HCT116 (cell line): ENCODE measurements around the gene POLN. TPM values are rescaled to one million over a fixed set of nuclear protein-coding genes. Genes with fewer than 3 reads are reported as not detected.

Source experiments
- ATAC-seq: fragments of 200-7000 bp; cut with Tn5 transposase; 2 replicates; pipeline ENCODE4 v1.9.1; 2020; ENCODE audit warnings: mild to moderate bottlenecking, moderate library complexity
- BruUV-seq: library from RNA; stranded (reverse); fragments of 400-500 nt; replicated peaks from 2 replicates; lab custom pipeline; 2021; lab: Mats Ljungman, UMichigan
- CTCF ChIA-PET: fragments of 300-600 bp; sonication (Branson Sonifier 250); formaldehyde crosslinking; loops from one replicate; lab custom pipeline; 2021; ENCODE audit warnings: antibody characterized with exemption; lab: Charles Lee
- POLR2A ChIA-PET: fragments of 300-600, 350-600 bp; sonication (Branson Sonifier 250); formaldehyde crosslinking; loops from one replicate; lab custom pipeline; 2021; ENCODE audit warnings: antibody characterized with exemption; lab: Charles Lee
- RAD21 ChIA-PET, 2 experiments: fragments of 300-600 bp; sonication (Branson Sonifier 250); formaldehyde crosslinking; loops; one replicate each; lab custom pipeline; 2023; ENCODE audit warnings: low total read pairs in 2 of 2; ENCODE audit not compliant: uncharacterized antibody in 2 of 2, unreplicated experiment in 2 of 2, low non-redundant PET in 1 of 2; lab: Charles Lee
- DNase-seq: peaks from one replicate; pipeline ENCODE4 v3.0.0-alpha.2; 2010; ENCODE audit warnings: low read depth, low spot score
- H2AFZ ChIP-seq: fragments of 200-600 bp; shearing (Covaris generic), sonication (generic); 2 replicates; pipeline ENCODE4 v1.6.1; 2017; ENCODE audit warnings: low read depth, mixed run types, mixed read lengths, antibody characterized with exemption, low read length; ENCODE audit not compliant: poor library complexity, severe bottlenecking
- H3K27ac ChIP-seq: 2 replicates; pipeline ENCODE4 v1.5.1; 2012; ENCODE audit warnings: low read depth, low read length
- H3K27me3 ChIP-seq: fragments of 200-600 bp; sonication (generic); 2 replicates; pipeline ENCODE4 v1.6.1; 2016; ENCODE audit warnings: mixed run types, low read length, mixed read lengths; ENCODE audit not compliant: insufficient read depth
- H3K36me3 ChIP-seq, 2 experiments: fragments of 200-500 bp in 1 of 2; fragments of 200-600 bp in 1 of 2; sonication (Bioruptor generic) in 1 of 2; sonication (generic) in 1 of 2; 2 replicates each; pipeline versions ENCODE4 v1.5.1 to v1.6.1; 2014 to 2016; ENCODE audit warnings: low read length in 2 of 2, inconsistent platforms in 1 of 2, mixed read lengths in 1 of 2, mixed run types in 1 of 2; ENCODE audit not compliant: insufficient read depth in 2 of 2, control insufficient read depth in 1 of 2
- H3K4me1 ChIP-seq, 2 experiments: fragments of 200-600 bp in 1 of 2; sonication (generic) in 1 of 2; 2 replicates each; pipeline versions ENCODE4 v1.5.1 to v1.6.1; 2012 to 2017; ENCODE audit warnings: low read length in 2 of 2, inconsistent platforms in 1 of 2, mild to moderate bottlenecking in 1 of 2, mixed read lengths in 1 of 2, mixed run types in 1 of 2, moderate library complexity in 1 of 2; ENCODE audit not compliant: insufficient read depth in 2 of 2, control insufficient read depth in 1 of 2
- H3K4me2 ChIP-seq: fragments of 200-600 bp; sonication (generic); 2 replicates; pipeline ENCODE4 v1.6.1; 2017; ENCODE audit warnings: mixed run types, low read length, mixed read lengths
- H3K4me3 ChIP-seq, 2 experiments: fragments of 200-600 bp in 1 of 2; sonication (generic) in 1 of 2; replicated peaks in 1 of 2; 2 replicates each; pipeline ENCODE4 v1.5.1; 2011 to 2016; ENCODE audit warnings: low read length in 2 of 2, control low read depth in 1 of 2, low read depth in 1 of 2, mild to moderate bottlenecking in 1 of 2, mixed read lengths in 1 of 2, mixed run types in 1 of 2
- H3K79me2 ChIP-seq: fragments of 200-600 bp; sonication (generic); 2 replicates; pipeline ENCODE4 v1.6.1; 2017; ENCODE audit warnings: mild to moderate bottlenecking, mixed run types, low read length, moderate library complexity, mixed read lengths; ENCODE audit not compliant: insufficient read depth
- H3K9ac ChIP-seq: fragments of 200-600 bp; sonication (generic); 2 replicates; pipeline ENCODE4 v1.6.1; 2016; ENCODE audit warnings: low read length, mixed read lengths
- H3K9me2 ChIP-seq: fragments of 200-600 bp; sonication (generic), shearing (Covaris generic); 2 replicates; pipeline ENCODE4 v1.6.1; 2017; ENCODE audit warnings: mixed run types, mild to moderate bottlenecking, moderate library complexity; ENCODE audit not compliant: insufficient read depth
- H3K9me3 ChIP-seq, 2 experiments: fragments of 200-500 bp in 1 of 2; fragments of 200-600 bp in 1 of 2; sonication (Bioruptor generic) in 1 of 2; sonication (generic) in 1 of 2; 2 replicates each; pipeline ENCODE4 v1.6.1; 2014 to 2017; ENCODE audit warnings: low read length in 2 of 2, mixed read lengths in 2 of 2, inconsistent platforms in 1 of 2, low read depth in 1 of 2, mild to moderate bottlenecking in 1 of 2, mixed run types in 1 of 2, moderate library complexity in 1 of 2; ENCODE audit not compliant: control insufficient read depth in 1 of 2, insufficient read depth in 1 of 2
- H4K20me1 ChIP-seq: fragments of 200-600 bp; sonication (generic), shearing (Covaris generic); 2 replicates; pipeline ENCODE4 v1.6.1; 2017; ENCODE audit warnings: mixed run types, mild to moderate bottlenecking, moderate library complexity; ENCODE audit not compliant: insufficient read depth
- CEBPB ChIP-seq: IDR thresholded peaks from 2 replicates; pipeline ENCODE4 v1.6.1; 2012; ENCODE audit warnings: low read depth
- EGR1 ChIP-seq: IDR thresholded peaks from 2 replicates; pipeline ENCODE4 v1.6.1; 2012; ENCODE audit warnings: low read depth
- ELF1 ChIP-seq: IDR thresholded peaks from 2 replicates; pipeline ENCODE4 v1.6.1; 2012; ENCODE audit warnings: low read depth, borderline replicate concordance
- EZH2 ChIP-seq: fragments of 200-600 bp; sonication (generic); IDR thresholded peaks from 2 replicates; pipeline ENCODE4 v1.6.1; 2017; ENCODE audit warnings: antibody characterized with exemption, mixed run types
- JUND ChIP-seq: IDR thresholded peaks from 2 replicates; pipeline ENCODE4 v1.6.1; 2012
- POLR2A ChIP-seq: IDR thresholded peaks from 2 replicates; pipeline ENCODE4 v1.7.0; 2011; ENCODE audit warnings: borderline replicate concordance; ENCODE audit not compliant: insufficient read depth, insufficient read length; ENCODE audit errors: extremely low read depth
- SP1 ChIP-seq: IDR thresholded peaks from 2 replicates; pipeline ENCODE4 v1.6.1; 2012; ENCODE audit warnings: low read depth
- SRF ChIP-seq: IDR thresholded peaks from 2 replicates; pipeline ENCODE4 v1.6.1; 2012; ENCODE audit warnings: low read depth
- TCF7L2 ChIP-seq: IDR thresholded peaks from 2 replicates; pipeline ENCODE4 v1.7.0; 2011; ENCODE audit warnings: borderline replicate concordance, inconsistent platforms; ENCODE audit not compliant: insufficient read depth, insufficient read length; ENCODE audit errors: extremely low read depth
- ZFX ChIP-seq: fragments of 450-650 bp; IDR thresholded peaks from 2 replicates; pipeline ENCODE4 v1.6.1; 2017
- ZNF274 ChIP-seq: fragments of 200-500 bp; sonication (Bioruptor generic); IDR thresholded peaks from 2 replicates; pipeline ENCODE4 v1.6.1; 2014; ENCODE audit warnings: mild to moderate bottlenecking, low read depth, low read length, inconsistent platforms
- intact Hi-C: fragments of 100-400 bp; cut with micrococcal nuclease; formaldehyde crosslinking; loops from 2 replicates; pipeline ENCODE4 v1.10.0; 2022
- total RNA-seq: library from RNA; stranded (reverse); gene quantifications from one replicate; pipeline ENCODE4 v1.2.1, GENCODE V29; 2021; ENCODE audit not compliant: unreplicated experiment
- TF ChIP-seq, protein P1 (sequence below): IDR thresholded peaks from 2 replicates; pipeline ENCODE4 v1.6.1; 2012
- TF ChIP-seq, protein P2 (sequence below), 3 experiments: fragments of 200-600 bp in 1 of 3; sonication (generic) in 1 of 3; IDR thresholded peaks in 2 of 3; conservative IDR thresholded peaks in 1 of 3; 2 replicates each; pipeline ENCODE4 v1.5.1; 2012 to 2017; ENCODE audit warnings: low read depth in 2 of 3, low read length in 2 of 3, antibody characterized with exemption in 1 of 3, borderline replicate concordance in 1 of 3, control low read depth in 1 of 3, mild to moderate bottlenecking in 1 of 3, mixed read lengths in 1 of 3, mixed run types in 1 of 3, moderate library complexity in 1 of 3; ENCODE audit not compliant: insufficient read depth in 1 of 3
- TF ChIP-seq, protein P3 (sequence below): IDR thresholded peaks from 2 replicates; pipeline ENCODE4 v1.6.1; 2011; ENCODE audit warnings: mild to moderate bottlenecking, low read length, moderate library complexity; ENCODE audit not compliant: insufficient replicate concordance; ENCODE audit errors: extremely low read depth

POLN gene
- total RNA-seq, 1 experiment from 2014 or later: 3.1 TPM

DNA sequence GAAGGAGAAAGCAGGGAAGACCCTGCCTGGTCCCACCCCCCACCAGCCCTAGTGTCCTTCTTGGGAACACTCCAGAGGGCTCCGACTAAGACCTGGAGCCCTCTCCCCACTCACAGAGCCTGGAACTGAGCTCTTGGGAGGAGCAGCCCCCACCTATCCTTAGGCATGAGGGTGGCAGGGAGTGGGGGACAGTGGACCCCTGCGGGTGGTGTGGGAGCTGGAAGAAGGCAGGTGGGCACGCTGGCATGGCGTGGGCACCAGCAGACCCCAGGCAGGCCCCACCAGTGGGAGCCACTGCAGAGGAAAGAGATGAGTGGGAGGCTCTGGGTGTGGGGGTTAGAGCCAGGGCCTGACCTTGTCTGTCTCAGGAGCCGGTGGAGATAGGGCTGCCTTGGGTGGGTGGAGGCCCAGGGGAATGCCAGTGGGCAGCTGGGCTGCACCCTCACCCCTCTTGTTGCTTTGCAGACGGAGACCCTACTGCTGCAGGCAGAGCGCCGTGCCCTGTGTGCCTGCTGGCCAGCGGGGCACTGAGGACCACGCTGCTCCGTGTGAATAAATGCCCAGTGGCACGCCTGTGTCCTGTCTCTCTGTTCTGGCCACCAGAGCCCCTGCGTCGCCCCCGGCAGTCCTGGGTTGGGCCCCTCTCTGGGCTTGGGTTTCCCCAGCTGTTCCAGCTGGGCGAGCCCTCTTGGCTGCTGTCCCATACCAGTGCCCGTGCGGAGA is 198.4 kb downstream of the POLN start:
- Histone ChIP-seq H3K4me3 (no peak overlapping the region), H3K9me2 (no peaks in the 10 kb centered on the region), H3K4me1 (peaks cover 3 to 31% of the 10 kb centered on the region in 2 experiments; a peak in 3 of 4 replicates), H3K27ac (no peak overlapping the region), H3K36me3 (peaks cover 0 to 5% of the 10 kb centered on the region in 2 experiments; a peak in 2 of 4 replicates), H3K9me3 (no peaks in the 10 kb centered on the region; a peak in 1 of 4 replicates), H3K9ac (no peak overlapping the region), H4K20me1 (no peaks in the 10 kb centered on the region), H2AFZ (no peak overlapping the region), H3K27me3 (no peaks in the 10 kb centered on the region), H3K4me2 (peak overlapping the region; percentile 96), H3K79me2 (peaks cover 7% of the 10 kb centered on the region; the same call in 1 of the 2 replicates)
- ATAC-seq (no peak), DNase-seq (no peak)
- intact Hi-C loops: no loop called here
- POLR2A ChIA-PET: no interaction called here
- TSS peak; percentile 42 for BruUV-seq
- no peak for TF ChIP-seq CEBPB
- TF ChIP-seq ELF1: no peak
- no peak for TF ChIP-seq JUND
- TF ChIP-seq EGR1: no peak
- no peak for TF ChIP-seq EZH2
- TF ChIP-seq, protein P1, sequence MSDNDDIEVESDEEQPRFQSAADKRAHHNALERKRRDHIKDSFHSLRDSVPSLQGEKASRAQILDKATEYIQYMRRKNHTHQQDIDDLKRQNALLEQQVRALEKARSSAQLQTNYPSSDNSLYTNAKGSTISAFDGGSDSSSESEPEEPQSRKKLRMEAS: no peak
- CTCF ChIA-PET: no interaction called here
- RAD21 ChIA-PET: no interaction called here

DNA sequence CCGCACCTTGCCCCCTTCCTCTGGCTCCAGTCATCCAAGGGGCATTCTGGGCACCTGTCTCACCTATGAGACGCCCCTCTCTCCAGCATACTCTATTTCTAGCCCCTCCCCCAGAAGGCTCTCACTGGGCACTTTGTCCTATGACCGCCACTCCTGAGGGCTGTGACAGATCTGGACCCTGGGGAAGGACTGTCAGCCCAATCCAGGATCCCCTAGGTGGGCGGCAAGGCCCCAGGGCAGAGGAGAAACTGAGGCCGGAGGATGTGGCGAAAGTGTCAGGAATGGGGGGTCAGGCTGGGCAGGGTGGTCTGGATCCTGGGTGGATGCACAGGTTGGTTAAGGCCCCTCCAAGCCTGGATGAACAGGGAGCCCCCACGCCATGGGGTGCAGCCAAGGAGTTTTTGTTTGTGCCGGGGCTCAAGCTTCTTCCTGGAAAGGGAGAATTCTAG is 198.9 kb downstream of the POLN start:
- H3K79me2 ChIP-seq: peaks cover 7% of the 10 kb centered on the region; the same call in 1 of the 2 replicates
- no peak overlapping the region for H3K27ac ChIP-seq
- peak overlapping the region; percentile 96 for H3K4me2 ChIP-seq
- peaks cover 0 to 5% of the 10 kb centered on the region in 2 experiments; a peak in 2 of 4 replicates for H3K36me3 ChIP-seq
- peak overlapping the region; percentile 71 to 82 for H3K4me3 ChIP-seq
- ChIA-PET RAD21 (no interaction called here), POLR2A (no interaction called here), CTCF (no interaction called here)
- no peaks in the 10 kb centered on the region for H3K27me3 ChIP-seq
- intact Hi-C loops: no loop called here
- no peak for ATAC-seq
- no TSS peak for BruUV-seq
- no peaks in the 10 kb centered on the region; a peak in 1 of 4 replicates for H3K9me3 ChIP-seq
- no peaks in the 10 kb centered on the region for H3K9me2 ChIP-seq
- H4K20me1 ChIP-seq: no peaks in the 10 kb centered on the region
- TF ChIP-seq CEBPB (no peak), SP1 (no peak), ZNF274 (no peak), ELF1 (no peak), ZFX (no peak), SRF (no peak), TCF7L2 (no peak), POLR2A (no peak)
- TF ChIP-seq, protein P2, sequence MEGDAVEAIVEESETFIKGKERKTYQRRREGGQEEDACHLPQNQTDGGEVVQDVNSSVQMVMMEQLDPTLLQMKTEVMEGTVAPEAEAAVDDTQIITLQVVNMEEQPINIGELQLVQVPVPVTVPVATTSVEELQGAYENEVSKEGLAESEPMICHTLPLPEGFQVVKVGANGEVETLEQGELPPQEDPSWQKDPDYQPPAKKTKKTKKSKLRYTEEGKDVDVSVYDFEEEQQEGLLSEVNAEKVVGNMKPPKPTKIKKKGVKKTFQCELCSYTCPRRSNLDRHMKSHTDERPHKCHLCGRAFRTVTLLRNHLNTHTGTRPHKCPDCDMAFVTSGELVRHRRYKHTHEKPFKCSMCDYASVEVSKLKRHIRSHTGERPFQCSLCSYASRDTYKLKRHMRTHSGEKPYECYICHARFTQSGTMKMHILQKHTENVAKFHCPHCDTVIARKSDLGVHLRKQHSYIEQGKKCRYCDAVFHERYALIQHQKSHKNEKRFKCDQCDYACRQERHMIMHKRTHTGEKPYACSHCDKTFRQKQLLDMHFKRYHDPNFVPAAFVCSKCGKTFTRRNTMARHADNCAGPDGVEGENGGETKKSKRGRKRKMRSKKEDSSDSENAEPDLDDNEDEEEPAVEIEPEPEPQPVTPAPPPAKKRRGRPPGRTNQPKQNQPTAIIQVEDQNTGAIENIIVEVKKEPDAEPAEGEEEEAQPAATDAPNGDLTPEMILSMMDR (IDR thresholded peaks at IDR 0.05 in 2 of 3, conservative IDR thresholded peaks at IDR 0.05 in 1 of 3; ENCODE audit: borderline replicate concordance in 1 of 3, insufficient read depth in 1 of 3, low read depth in 2 of 3, low read length in 2 of 3): no peak
- TF ChIP-seq, protein P1: no peak
- TF ChIP-seq, protein P3, sequence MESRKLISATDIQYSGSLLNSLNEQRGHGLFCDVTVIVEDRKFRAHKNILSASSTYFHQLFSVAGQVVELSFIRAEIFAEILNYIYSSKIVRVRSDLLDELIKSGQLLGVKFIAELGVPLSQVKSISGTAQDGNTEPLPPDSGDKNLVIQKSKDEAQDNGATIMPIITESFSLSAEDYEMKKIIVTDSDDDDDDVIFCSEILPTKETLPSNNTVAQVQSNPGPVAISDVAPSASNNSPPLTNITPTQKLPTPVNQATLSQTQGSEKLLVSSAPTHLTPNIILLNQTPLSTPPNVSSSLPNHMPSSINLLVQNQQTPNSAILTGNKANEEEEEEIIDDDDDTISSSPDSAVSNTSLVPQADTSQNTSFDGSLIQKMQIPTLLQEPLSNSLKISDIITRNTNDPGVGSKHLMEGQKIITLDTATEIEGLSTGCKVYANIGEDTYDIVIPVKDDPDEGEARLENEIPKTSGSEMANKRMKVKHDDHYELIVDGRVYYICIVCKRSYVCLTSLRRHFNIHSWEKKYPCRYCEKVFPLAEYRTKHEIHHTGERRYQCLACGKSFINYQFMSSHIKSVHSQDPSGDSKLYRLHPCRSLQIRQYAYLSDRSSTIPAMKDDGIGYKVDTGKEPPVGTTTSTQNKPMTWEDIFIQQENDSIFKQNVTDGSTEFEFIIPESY: no peak
- peaks cover 3 to 29% of the 10 kb centered on the region in 2 experiments; a peak in 3 of 4 replicates for H3K4me1 ChIP-seq
- H2AFZ ChIP-seq: no peak overlapping the region
- peak overlapping the region; percentile 70 for H3K9ac ChIP-seq
- no peak for DNase-seq
